ENCODE measurements around the gene CCL2.

DNA sequence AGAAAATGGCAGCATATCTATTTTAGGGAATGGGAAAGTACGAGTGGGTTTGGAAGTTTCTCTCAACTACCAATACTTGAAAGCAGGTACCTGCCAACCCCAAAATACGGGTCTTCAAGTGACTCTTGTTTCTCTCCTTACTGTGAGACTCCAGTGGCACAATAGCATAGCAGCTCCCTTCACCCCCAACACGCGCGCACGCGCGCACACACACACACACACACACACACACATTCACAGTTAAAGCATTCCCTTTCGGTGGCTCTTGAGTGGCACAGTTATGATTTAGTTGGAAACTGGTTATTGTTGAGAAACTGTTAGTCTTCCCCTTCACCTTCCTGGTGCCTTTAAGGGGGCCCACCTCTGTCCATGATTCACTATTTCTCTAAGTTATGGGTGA lies 30.0 kb upstream of the CCL2 start:
- TF ChIP-seq, protein P1, sequence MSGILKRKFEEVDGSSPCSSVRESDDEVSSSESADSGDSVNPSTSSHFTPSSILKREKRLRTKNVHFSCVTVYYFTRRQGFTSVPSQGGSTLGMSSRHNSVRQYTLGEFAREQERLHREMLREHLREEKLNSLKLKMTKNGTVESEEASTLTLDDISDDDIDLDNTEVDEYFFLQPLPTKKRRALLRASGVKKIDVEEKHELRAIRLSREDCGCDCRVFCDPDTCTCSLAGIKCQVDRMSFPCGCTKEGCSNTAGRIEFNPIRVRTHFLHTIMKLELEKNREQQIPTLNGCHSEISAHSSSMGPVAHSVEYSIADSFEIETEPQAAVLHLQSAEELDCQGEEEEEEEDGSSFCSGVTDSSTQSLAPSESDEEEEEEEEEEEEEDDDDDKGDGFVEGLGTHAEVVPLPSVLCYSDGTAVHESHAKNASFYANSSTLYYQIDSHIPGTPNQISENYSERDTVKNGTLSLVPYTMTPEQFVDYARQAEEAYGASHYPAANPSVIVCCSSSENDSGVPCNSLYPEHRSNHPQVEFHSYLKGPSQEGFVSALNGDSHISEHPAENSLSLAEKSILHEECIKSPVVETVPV (CRISPR knock-in tag; IDR thresholded peaks at IDR 0.05) = no peak
- TF ChIP-seq, protein P2, sequence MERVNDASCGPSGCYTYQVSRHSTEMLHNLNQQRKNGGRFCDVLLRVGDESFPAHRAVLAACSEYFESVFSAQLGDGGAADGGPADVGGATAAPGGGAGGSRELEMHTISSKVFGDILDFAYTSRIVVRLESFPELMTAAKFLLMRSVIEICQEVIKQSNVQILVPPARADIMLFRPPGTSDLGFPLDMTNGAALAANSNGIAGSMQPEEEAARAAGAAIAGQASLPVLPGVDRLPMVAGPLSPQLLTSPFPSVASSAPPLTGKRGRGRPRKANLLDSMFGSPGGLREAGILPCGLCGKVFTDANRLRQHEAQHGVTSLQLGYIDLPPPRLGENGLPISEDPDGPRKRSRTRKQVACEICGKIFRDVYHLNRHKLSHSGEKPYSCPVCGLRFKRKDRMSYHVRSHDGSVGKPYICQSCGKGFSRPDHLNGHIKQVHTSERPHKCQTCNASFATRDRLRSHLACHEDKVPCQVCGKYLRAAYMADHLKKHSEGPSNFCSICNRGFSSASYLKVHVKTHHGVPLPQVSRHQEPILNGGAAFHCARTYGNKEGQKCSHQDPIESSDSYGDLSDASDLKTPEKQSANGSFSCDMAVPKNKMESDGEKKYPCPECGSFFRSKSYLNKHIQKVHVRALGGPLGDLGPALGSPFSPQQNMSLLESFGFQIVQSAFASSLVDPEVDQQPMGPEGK (CRISPR knock-in tag; IDR thresholded peaks at IDR 0.05; ENCODE audit: borderline replicate concordance) = no peak
- TF ChIP-seq, protein P3, sequence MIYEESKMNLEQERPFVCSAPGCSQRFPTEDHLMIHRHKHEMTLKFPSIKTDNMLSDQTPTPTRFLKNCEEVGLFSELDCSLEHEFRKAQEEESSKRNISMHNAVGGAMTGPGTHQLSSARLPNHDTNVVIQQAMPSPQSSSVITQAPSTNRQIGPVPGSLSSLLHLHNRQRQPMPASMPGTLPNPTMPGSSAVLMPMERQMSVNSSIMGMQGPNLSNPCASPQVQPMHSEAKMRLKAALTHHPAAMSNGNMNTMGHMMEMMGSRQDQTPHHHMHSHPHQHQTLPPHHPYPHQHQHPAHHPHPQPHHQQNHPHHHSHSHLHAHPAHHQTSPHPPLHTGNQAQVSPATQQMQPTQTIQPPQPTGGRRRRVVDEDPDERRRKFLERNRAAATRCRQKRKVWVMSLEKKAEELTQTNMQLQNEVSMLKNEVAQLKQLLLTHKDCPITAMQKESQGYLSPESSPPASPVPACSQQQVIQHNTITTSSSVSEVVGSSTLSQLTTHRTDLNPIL (CRISPR knock-in tag; IDR thresholded peaks at IDR 0.05; ENCODE audit: low read depth) = no peak

All from SK-N-SH treated with all-trans-retinoic acid at 6 μM for 48 hours (cell line).